ENCODE results near the gene GRIK5. TPM values are rescaled to one million over a fixed set of nuclear protein-coding genes. Genes with fewer than 3 reads are reported as not detected.

GRIK5 gene
- total RNA-seq, 1 donor from 2014 or later, result 5.7 TPM

GRCh38 chr19:42078058-42078457, 8.1 kb upstream of the GRIK5 start:
- DNase-seq (ENCODE audit: low read depth, low spot score), result no peak

- no peak for DNase-seq (ENCODE audit: low read depth, low spot score)
These were observed 6.5 kb upstream of the GRIK5 start for GRCh38 chr19:42076380-42076944.

- peak; percentile 99 for DNase-seq (ENCODE audit: low read depth, low spot score)
These were observed 5.8 kb upstream of the GRIK5 start, which contains the start of gene ZNF574 for GRCh38 chr19:42075616-42076379. Gene ZNF574 (plus strand): TSS chr19:42076166. CDS start chr19:42078607, 2,441 bp downstream.

DNA sequence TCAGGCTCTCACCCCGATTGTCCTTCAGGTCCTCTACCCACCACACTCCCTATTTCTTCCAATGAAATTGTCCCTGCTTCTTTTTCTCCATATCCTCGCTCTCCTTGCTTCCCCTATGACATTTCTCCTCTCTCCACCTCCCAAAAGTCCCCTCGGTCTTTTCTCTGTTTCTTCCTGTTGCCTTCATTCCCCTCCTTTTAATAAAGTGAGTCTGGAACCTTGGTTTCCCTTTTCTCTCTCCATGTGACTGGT, 5.3 kb upstream of the GRIK5 start:
- DNase-seq (ENCODE audit: low read depth, low spot score), result no peak

- DNase-seq (ENCODE audit: low read depth, low spot score), result no peak
These were observed 4.7 kb upstream of the GRIK5 start for GRCh38 chr19:42074513-42075363.

DNA sequence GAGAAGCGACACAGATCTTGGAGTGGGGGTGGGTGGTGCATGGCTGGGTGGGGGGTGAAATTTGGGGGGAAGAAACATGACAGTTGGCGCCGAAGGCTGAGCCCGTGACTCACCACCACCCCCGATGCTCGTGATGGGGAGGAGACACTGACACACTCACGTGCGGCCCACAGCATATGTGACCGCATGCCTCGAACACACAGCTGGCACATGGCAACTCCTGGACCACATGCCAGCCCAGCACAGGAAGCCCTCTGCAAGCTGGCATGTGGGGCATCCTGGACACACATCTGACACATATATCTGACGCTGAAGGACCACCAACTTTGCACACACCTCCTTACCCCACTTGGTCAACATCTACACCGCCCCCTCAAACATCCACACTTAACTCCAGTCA, 1.2 kb upstream of the GRIK5 start:
- no peak for DNase-seq (ENCODE audit: low read depth, low spot score)

DNA sequence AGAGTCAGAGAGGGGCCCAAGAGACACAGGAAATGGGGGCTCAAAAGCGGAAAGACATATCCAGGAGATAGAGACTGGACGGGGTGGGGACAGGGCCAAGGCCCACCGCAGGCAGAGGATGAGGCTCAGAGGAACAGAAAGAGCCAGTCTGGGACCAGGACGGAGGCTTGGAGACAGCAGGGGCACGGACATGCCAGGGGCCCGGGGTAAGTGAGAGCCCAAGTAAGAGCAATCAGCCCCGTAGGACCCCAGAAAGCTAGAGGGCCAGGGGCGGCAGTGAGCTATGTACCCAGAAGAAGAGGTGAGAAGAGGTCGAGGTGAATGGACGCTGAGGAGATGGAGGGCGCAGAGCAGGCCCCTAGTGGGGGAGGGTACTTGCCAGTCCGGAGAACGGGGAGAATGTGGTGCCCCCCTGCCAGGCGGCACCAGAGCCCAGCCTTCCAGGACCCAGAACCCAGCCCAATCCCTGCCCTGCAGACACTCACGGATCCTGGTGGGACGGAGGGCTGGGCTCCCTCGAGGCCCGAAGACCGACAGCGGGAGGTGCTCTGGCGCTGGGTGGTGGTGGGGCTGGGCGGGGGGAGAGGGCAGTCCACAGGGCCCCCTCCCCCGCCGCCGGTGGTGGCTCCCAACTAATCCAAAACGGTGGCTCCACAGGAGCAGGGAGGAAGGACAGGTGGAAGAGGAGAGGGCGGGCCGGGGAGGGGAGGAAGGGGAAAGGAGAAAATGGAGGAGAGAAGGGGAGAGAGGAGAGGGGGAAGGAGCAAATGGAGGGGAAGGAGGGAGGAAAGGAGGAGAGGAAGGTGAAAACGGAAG, 1.0 kb downstream of the GRIK5 start:
- DNase-seq (ENCODE audit: low read depth, low spot score), result no peak

DNA sequence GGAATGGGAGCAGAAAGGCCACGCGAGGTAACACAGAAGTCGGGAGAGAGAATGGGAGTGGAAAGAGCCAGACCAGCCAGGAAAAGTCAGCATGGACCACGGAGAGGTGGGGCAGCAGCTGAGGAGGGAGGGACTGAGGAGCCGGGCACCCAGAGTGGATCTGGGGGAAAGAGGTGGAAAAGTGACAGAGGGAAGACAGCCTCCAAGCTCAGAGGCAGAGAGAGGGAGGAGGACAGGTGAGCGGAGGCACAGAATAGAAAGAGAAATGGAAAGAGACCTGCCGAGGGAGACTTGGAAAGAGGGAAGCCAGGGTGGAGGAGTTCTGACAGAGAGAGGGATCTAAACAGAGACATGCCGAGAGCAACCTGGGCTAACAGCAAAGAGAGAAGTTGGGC, 1.6 kb downstream of the GRIK5 start:
- no peak for DNase-seq (ENCODE audit: low read depth, low spot score)

- DNase-seq (ENCODE audit: low read depth, low spot score), result no peak
These were observed 2.6 kb downstream of the GRIK5 start for GRCh38 chr19:42067315-42067888.

DNA sequence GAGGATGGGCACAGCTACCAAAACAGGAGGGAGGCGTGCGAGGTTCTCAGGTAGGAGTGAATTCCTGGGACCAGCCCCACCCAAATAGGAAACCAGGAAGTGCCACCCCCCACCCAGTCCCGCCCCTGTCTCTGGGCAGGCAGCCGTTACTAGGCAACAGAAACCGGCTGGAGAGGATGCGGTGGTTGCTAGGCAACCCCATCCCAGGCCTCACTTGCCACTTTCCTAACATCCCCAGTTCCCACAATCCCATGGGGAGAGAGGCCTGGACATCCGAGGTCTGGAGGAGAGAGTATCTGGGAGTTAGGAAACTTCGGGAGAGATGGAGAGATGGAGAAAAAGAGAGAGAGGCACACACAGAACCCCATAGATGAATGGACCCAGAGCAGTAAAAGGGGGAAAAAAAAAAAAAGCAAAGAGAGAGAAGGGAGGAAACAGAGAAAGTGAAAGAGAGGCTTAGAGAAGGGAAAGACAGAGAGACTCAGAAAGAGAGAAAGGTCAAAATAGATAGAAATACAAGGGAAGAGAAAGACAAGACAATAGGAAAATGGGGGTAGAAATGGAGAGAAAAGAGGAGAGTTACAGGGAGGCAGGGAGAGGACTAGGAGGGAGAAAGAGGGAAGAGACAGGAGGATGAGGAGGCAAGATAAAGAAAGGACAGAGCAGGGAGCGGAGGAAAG, 3.8 kb downstream of the GRIK5 start:
- no peak for DNase-seq (ENCODE audit: low read depth, low spot score)

GRCh38 chr19:42065511-42065910, 4.5 kb downstream of the GRIK5 start:
- no peak for DNase-seq (ENCODE audit: low read depth, low spot score)

GRCh38 chr19:42065051-42065450, 5.0 kb downstream of the GRIK5 start:
- no peak for DNase-seq (ENCODE audit: low read depth, low spot score)

GRCh38 chr19:42064432-42064831, 5.6 kb downstream of the GRIK5 start:
- no peak for DNase-seq (ENCODE audit: low read depth, low spot score)

GRCh38 chr19:42062381-42062780, 7.6 kb downstream of the GRIK5 start:
- DNase-seq (ENCODE audit: low read depth, low spot score), result no peak

DNA sequence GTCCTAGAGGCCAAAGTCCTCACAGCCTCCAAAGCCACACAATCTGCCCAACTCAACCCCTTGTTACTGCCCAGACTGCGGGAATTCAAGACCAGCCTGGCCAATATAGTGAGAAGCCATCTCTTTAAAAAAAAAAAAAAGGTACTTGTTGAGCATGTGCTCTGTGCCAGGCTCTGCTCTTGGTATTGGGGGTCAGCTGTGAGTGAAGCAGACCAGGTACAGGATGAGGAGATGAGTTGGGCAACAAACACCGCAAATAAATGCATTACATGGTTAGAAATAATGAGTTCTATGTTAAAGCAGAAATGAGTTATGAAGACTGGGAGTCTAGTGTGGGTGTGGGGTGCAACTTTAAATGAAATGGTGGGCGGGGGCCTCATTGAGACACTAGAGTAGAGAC, 9.9 kb downstream of the GRIK5 start:
- no peak for DNase-seq (ENCODE audit: low read depth, low spot score)

- DNase-seq (ENCODE audit: low read depth, low spot score), result no peak
These were observed 10.8 kb downstream of the GRIK5 start for GRCh38 chr19:42059196-42059595.

- DNase-seq (ENCODE audit: low read depth, low spot score), result no peak
These were observed 12.2 kb downstream of the GRIK5 start for GRCh38 chr19:42057846-42058245.

- DNase-seq (ENCODE audit: low read depth, low spot score), result no peak
These were observed 15.8 kb downstream of the GRIK5 start for GRCh38 chr19:42054205-42054604.

DNA sequence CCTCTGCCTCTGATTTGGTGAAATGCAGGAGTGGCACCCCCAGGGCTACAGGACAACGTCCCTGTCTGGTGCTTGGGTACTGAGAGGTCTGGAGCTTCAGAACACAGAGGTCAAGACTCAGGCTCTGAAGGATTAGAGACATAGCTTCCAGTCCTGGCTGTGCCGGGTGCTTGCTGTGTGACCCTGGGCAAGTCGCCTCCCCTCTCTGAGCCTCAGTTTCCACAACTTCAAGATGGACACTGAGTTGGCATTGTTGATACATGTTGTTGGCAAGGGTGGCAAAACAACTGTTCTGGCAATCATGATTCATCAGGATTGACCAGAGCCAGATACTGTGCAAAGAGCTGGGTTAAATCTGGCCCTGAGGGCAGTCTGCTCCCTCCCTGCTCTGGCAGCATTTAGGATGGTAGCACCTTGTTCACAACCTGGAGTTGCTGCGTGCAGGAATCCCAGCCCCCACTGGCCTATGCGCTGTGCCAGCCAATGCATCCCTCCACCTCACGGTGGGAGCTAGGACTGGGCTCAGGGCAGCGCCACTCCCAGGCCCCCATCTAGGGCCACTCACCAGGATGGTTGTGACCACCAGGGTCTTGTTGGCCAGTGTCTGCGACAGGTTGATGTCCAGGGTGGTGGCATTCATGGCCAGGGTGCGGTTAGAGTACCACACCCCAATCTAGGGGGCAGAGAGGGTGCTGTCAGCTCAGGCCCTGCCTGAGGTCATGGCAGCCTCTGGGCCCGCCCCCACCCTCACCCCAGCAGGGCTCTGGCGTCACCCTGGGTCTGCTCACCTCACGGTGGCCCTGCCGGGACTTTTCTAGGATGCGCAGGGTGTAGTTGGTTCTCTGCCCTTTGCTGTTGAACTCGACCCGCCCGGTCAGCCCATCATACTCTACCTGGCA, 16.7 kb downstream of the GRIK5 start:
- no peak for DNase-seq (ENCODE audit: low read depth, low spot score)

Data from pulmonary artery endothelial cell (primary cell).